Liver (tissue), 3 donors: ENCODE data around the gene GPR31.
"Not testable (repeated sequence)": the region's sequence is repeated elsewhere in the genome, so short reads cannot be mapped to it uniquely, and the experiment has no call there.

Experiments
- CTCF ChIP-seq: fragments of 150-350 bp; IDR thresholded peaks from 2 replicates; pipeline ENCODE4 v1.5.1; 2017; ENCODE audit warnings: improper control_type of control experiment, low read depth, low read length; ENCODE audit not compliant: missing input control
- FOXA1 ChIP-seq: IDR thresholded peaks from 2 replicates; pipeline ENCODE4 v1.6.1; 2016; ENCODE audit warnings: antibody characterized with exemption
- GABPA ChIP-seq, 2 donors: IDR thresholded peaks in 1 of 2; conservative IDR thresholded peaks in 1 of 2; 2 replicates each; pipeline ENCODE4 v1.6.1; 2016; ENCODE audit warnings: antibody characterized with exemption in 2 of 2, mild to moderate bottlenecking in 1 of 2, moderate library complexity in 1 of 2
- JUND ChIP-seq, 2 donors: IDR thresholded peaks; 2 replicates each; pipeline ENCODE4 v1.6.1; 2016; ENCODE audit warnings: antibody characterized with exemption in 2 of 2
- TAF1 ChIP-seq: conservative IDR thresholded peaks from 2 replicates; pipeline ENCODE4 v1.6.1; 2016; ENCODE audit warnings: antibody characterized with exemption, mild to moderate bottlenecking
- YY1 ChIP-seq: IDR thresholded peaks from 2 replicates; pipeline ENCODE4 v1.6.1; 2016; ENCODE audit warnings: antibody characterized with exemption, mild to moderate bottlenecking
- TF ChIP-seq, protein P1 (sequence below): IDR thresholded peaks from 2 replicates; pipeline ENCODE4 v1.6.1; 2016; ENCODE audit warnings: antibody characterized with exemption
- donor health status: healthy.
- donor health status: healthy.

DNA sequence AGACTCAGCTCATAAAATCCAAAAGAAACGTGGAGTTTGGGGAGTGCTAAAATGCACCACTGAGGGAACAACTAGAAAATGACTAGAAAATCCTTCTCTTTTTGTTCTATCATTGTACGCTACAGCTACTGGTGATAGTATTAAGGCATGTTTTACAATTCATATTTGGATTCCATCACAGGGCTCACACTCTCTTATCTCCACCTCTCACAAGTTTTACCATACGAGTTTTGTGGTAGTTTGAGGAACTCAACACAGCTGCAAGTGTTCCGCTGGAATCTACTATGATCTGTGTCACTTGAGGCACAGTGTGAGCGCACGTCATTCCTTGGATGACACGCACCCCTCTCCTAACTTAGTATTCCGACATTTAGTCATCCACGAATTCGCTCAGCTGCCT, 9.9 kb upstream of the GPR31 start:
- not testable (repeated sequence) for TF ChIP-seq CTCF; YY1; GABPA (IDR thresholded peaks at IDR 0.05 in 1 of 2, conservative IDR thresholded peaks at IDR 0.05 in 1 of 2); JUND (IDR thresholded peaks at IDR 0.05); TAF1; FOXA1
- TF ChIP-seq, protein P1, sequence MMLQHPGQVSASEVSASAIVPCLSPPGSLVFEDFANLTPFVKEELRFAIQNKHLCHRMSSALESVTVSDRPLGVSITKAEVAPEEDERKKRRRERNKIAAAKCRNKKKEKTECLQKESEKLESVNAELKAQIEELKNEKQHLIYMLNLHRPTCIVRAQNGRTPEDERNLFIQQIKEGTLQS = not testable (repeated sequence)
